NT2/D1 (cell line): ENCODE measurements around the gene SCAANT1.

ENCODE experiments used
- DNase-seq: peaks from one replicate; pipeline ENCODE4 v3.0.0-alpha.2; 2011; ENCODE audit warnings: low read depth, low spot score
- H3K27me3 ChIP-seq: 2 replicates; pipeline ENCODE4 v1.6.0; 2011; ENCODE audit warnings: mild to moderate bottlenecking; ENCODE audit not compliant: insufficient read length, insufficient read depth
- H3K36me3 ChIP-seq: 2 replicates; pipeline ENCODE4 v1.6.1; 2011; ENCODE audit warnings: mild to moderate bottlenecking, low read length, mixed read lengths; ENCODE audit not compliant: insufficient read depth, insufficient read length
- H3K4me1 ChIP-seq: 2 replicates; pipeline ENCODE4 v1.5.1; 2011; ENCODE audit not compliant: insufficient read depth, insufficient read length
- H3K4me3 ChIP-seq: 2 replicates; pipeline ENCODE4 v1.5.1; 2011; ENCODE audit warnings: low read depth; ENCODE audit not compliant: insufficient read length
- H3K9ac ChIP-seq: 2 replicates; pipeline ENCODE4 v1.6.0; 2011; ENCODE audit warnings: low read depth; ENCODE audit not compliant: insufficient read length
- H3K9me3 ChIP-seq: 2 replicates; pipeline ENCODE4 v1.5.1; 2011; ENCODE audit warnings: mild to moderate bottlenecking, low read length; ENCODE audit not compliant: insufficient read depth
- SUZ12 ChIP-seq: IDR thresholded peaks from 2 replicates; pipeline ENCODE4 v1.6.1; 2011; ENCODE audit not compliant: insufficient read length, insufficient read depth; ENCODE audit errors: extremely low read depth
- YY1 ChIP-seq: IDR thresholded peaks from 2 replicates; pipeline ENCODE4 v1.6.1; 2011; ENCODE audit not compliant: insufficient read length, insufficient read depth
- ZNF274 ChIP-seq: IDR thresholded peaks from 2 replicates; pipeline ENCODE4 v1.6.1; 2011; ENCODE audit warnings: mild to moderate bottlenecking, low read depth, low read length

SCAANT1 gene

GRCh38 chr3:63864965-63865327, 47.2 kb downstream of the SCAANT1 start:
- H3K36me3 ChIP-seq, result peaks cover 19% of the 10 kb centered on the region
- no peaks in the 10 kb centered on the region for H3K27me3 ChIP-seq
- peak overlapping the region; percentile 68 for H3K4me3 ChIP-seq
- peak overlapping the region; percentile 83 for H3K9ac ChIP-seq
- no peak for TF ChIP-seq SUZ12
- H3K9me3 ChIP-seq, result no peaks in the 10 kb centered on the region
- H3K4me1 ChIP-seq, result peaks cover 3% of the 10 kb centered on the region
- no peak for DNase-seq

- H3K9me3 ChIP-seq, result no peaks in the 10 kb centered on the region
- peak overlapping the region; percentile 83 for H3K9ac ChIP-seq
- no peaks in the 10 kb centered on the region for H3K27me3 ChIP-seq
- TF ChIP-seq ZNF274 (no peak), YY1 (no peak), SUZ12 (no peak)
- peaks cover 14% of the 10 kb centered on the region for H3K36me3 ChIP-seq
- no peak for DNase-seq
- H3K4me3 ChIP-seq, result peak overlapping the region; percentile 68
- peaks cover 3% of the 10 kb centered on the region for H3K4me1 ChIP-seq
Measured at GRCh38 chr3:63864008-63864964, 47.9 kb downstream of the SCAANT1 start.

- peak; percentile 28 for DNase-seq
- peak within 1 kb of the TSS; percentile 91 for H3K9ac ChIP-seq
Measured at GRCh38 chr3:63863150-63864007, 48.8 kb downstream of the SCAANT1 start, which contains the start of the genes ATXN7 and THOC7. Gene ATXN7 (plus strand): TSS chr3:63863867. CDS start chr3:63912599, 48,732 bp downstream. Gene THOC7 (minus strand): TSS chr3:63863805. CDS start chr3:63863790, 15 bp downstream.

GRCh38 chr3:63862804-63863149, 49.4 kb downstream of the SCAANT1 start:
- Histone ChIP-seq H3K9ac (peak overlapping the region; percentile 91), H3K27me3 (no peaks in the 10 kb centered on the region), H3K4me3 (peak overlapping the region; percentile 88), H3K4me1 (peaks cover 3% of the 10 kb centered on the region), H3K9me3 (no peaks in the 10 kb centered on the region), H3K36me3 (peaks cover 14% of the 10 kb centered on the region)
- TF ChIP-seq SUZ12 (no peak), ZNF274 (no peak), YY1 (no peak)
- no peak for DNase-seq

More at GRCh38 chr3:63863150-63864007, 48.8 kb downstream of the SCAANT1 start, which contains the start of the genes ATXN7 and THOC7:
- Histone ChIP-seq H3K27me3 (no peaks in the 10 kb centered on the region), H3K4me1 (peaks cover 3% of the 10 kb centered on the region), H3K4me3 (peak within 1 kb of the TSS; percentile 88), H3K36me3 (peaks cover 14% of the 10 kb centered on the region), H3K9me3 (no peaks in the 10 kb centered on the region)
- TF ChIP-seq ZNF274, result no peak
- no peak for TF ChIP-seq SUZ12
- no peak for TF ChIP-seq YY1
